Measurements from ENCODE around the gene OR8B3.

- TF ChIP-seq CTCF (IDR thresholded peaks at IDR 0.05) (no peak), POLR2A (IDR thresholded peaks at IDR 0.05) (no peak)
Measured at GRCh38 chr11:124346311-124346955, 52.4 kb downstream of the OR8B3 start.
